OCI-LY7 (cell line): Measurements from ENCODE around the gene SFSWAP. TPM values are rescaled to one million over a fixed set of nuclear protein-coding genes. Genes with fewer than 3 reads are reported as not detected.

Experiments used
- BruUV-seq: library from RNA; stranded (reverse); fragments of 400-500 nt; replicated peaks from 2 replicates; lab custom pipeline; 2021; lab: Mats Ljungman, UMichigan
- CTCF ChIA-PET: fragments of 300-600 bp; sonication (Branson Sonifier 250); formaldehyde crosslinking; loops from one replicate; lab custom pipeline; 2022; ENCODE audit warnings: antibody characterized with exemption; ENCODE audit not compliant: unreplicated experiment; lab: Charles Lee
- POLR2A ChIA-PET: fragments of 300-600 bp; sonication (Branson Sonifier 250); formaldehyde crosslinking; loops from one replicate; lab custom pipeline; 2022; ENCODE audit warnings: antibody characterized with exemption; lab: Charles Lee
- DNase-seq: peaks from one replicate; pipeline ENCODE4 v3.0.0-alpha.2; 2015; ENCODE audit warnings: low spot score
- H2AFZ ChIP-seq: fragments of 200-600 bp; sonication (generic), shearing (Covaris generic); 2 replicates; pipeline ENCODE4 v1.6.1; 2014; ENCODE audit warnings: mild to moderate bottlenecking, antibody characterized with exemption, low read length, moderate library complexity
- H3K27ac ChIP-seq: fragments of 200-600 bp; sonication (generic); 2 replicates; pipeline ENCODE4 v1.5.1; 2014; ENCODE audit warnings: mixed run types, low read depth, mild to moderate bottlenecking, moderate library complexity, low read length, inconsistent platforms; ENCODE audit not compliant: poor library complexity, severe bottlenecking
- H3K36me3 ChIP-seq: fragments of 200-600 bp; sonication (generic); 2 replicates; pipeline ENCODE4 v1.6.1; 2014; ENCODE audit warnings: mild to moderate bottlenecking, antibody characterized with exemption, low read length, moderate library complexity, mixed read lengths; ENCODE audit not compliant: insufficient read depth
- H3K4me1 ChIP-seq: fragments of 200-600 bp; sonication (generic); 2 replicates; pipeline ENCODE4 v1.5.1; 2014; ENCODE audit warnings: mild to moderate bottlenecking, low read length; ENCODE audit not compliant: insufficient read depth, poor library complexity, severe bottlenecking
- H3K4me2 ChIP-seq: fragments of 200-600 bp; sonication (generic); 2 replicates; pipeline ENCODE4 v1.6.1; 2014; ENCODE audit warnings: mild to moderate bottlenecking, low read length
- H3K4me3 ChIP-seq: fragments of 200-600 bp; sonication (generic); 2 replicates; pipeline ENCODE4 v1.5.1; 2014; ENCODE audit warnings: mild to moderate bottlenecking, low read depth, low read length; ENCODE audit not compliant: poor library complexity, severe bottlenecking
- H3K79me2 ChIP-seq: fragments of 200-600 bp; sonication (generic); 2 replicates; pipeline ENCODE4 v1.6.1; 2016; ENCODE audit warnings: low read depth, mild to moderate bottlenecking, low read length, moderate library complexity, mixed read lengths; ENCODE audit not compliant: insufficient read depth
- H3K9me2 ChIP-seq: fragments of 200-600 bp; sonication (generic); 2 replicates; pipeline ENCODE4 v1.6.1; 2016; ENCODE audit warnings: mild to moderate bottlenecking, low read length, mixed read lengths; ENCODE audit not compliant: insufficient read depth
- H3K9me3 ChIP-seq: fragments of 200-600 bp; sonication (generic); 2 replicates; pipeline ENCODE4 v1.6.1; 2014; ENCODE audit warnings: mild to moderate bottlenecking, mixed run types, low read length, mixed read lengths
- H4K20me1 ChIP-seq: fragments of 200-600 bp; sonication (generic); 2 replicates; pipeline ENCODE4 v1.6.1; 2014; ENCODE audit warnings: mild to moderate bottlenecking, antibody characterized with exemption, low read length, moderate library complexity, mixed read lengths; ENCODE audit not compliant: insufficient read depth
- CTCF ChIP-seq: fragments of 200-600 bp; sonication (generic); conservative IDR thresholded peaks from 2 replicates; pipeline ENCODE4 v1.5.1; 2014; ENCODE audit warnings: mild to moderate bottlenecking, antibody characterized with exemption, low read length, moderate library complexity, mixed read lengths
- EZH2phosphoT487 ChIP-seq: fragments of 200-600 bp; sonication (generic); IDR thresholded peaks from 2 replicates; pipeline ENCODE4 v1.6.1; 2018; ENCODE audit warnings: low read depth, borderline replicate concordance, mild to moderate bottlenecking, mixed run types, antibody characterized with exemption, low read length, moderate library complexity, mixed read lengths
- intact Hi-C: fragments of 100-400 bp; cut with micrococcal nuclease; formaldehyde crosslinking; loops from one replicate; pipeline ENCODE4 v1.10.0; 2022; ENCODE audit not compliant: unreplicated experiment
- total RNA-seq, 2 experiments: library from RNA; depleted of rRNA in 1 of 2; stranded (reverse); fragments of >200 nt in 1 of 2; shearing (Covaris generic) in 1 of 2; gene quantifications; 2 replicates each; pipeline ENCODE4 v1.2.3, GENCODE V29; 2014 to 2022

The SFSWAP gene
- total RNA-seq, 2 experiments from 2014 or later = 54.0 to 87.1 TPM

GRCh38 chr12:131774576-131775391 lies 63.9 kb downstream of the SFSWAP start:
- POLR2A ChIA-PET = interaction anchor here (0.6 kb wide), 1 partner anchor 19 kb away, joined by 3 read pairs; no protein-coding TSS in a partner anchor

GRCh38 chr12:131775392-131776236 lies 64.7 kb downstream of the SFSWAP start:
- no peak for TF ChIP-seq CTCF
- no peak for TF ChIP-seq EZH2phosphoT487
- H3K27ac ChIP-seq = peak overlapping the region; percentile 94
- H3K4me1 ChIP-seq = peaks cover 52% of the 10 kb centered on the region
- no peaks in the 10 kb centered on the region for H3K9me3 ChIP-seq
- no peaks in the 10 kb centered on the region for H3K79me2 ChIP-seq
- no peaks in the 10 kb centered on the region for H4K20me1 ChIP-seq
- ChIA-PET CTCF (no interaction called here), POLR2A (interaction anchor here (0.6 kb wide), 4 partner anchors 9 to 149 kb away, joined by 3 read pairs; no protein-coding TSS in a partner anchor)
- H2AFZ ChIP-seq = no peak overlapping the region
- no TSS peak for BruUV-seq
- peaks cover 82% of the 10 kb centered on the region for H3K36me3 ChIP-seq
- no peak overlapping the region for H3K4me2 ChIP-seq
- H3K9me2 ChIP-seq = no peaks in the 10 kb centered on the region
- no peak for DNase-seq
- no peak overlapping the region for H3K4me3 ChIP-seq
- intact Hi-C loops = loop anchor here (10.0 kb wide), 1 partner anchor 901 kb away; the partner anchor contains the start of gene RAN

More at GRCh38 chr12:131774576-131775391, 63.9 kb downstream of the SFSWAP start:
- peak overlapping the region; percentile 57 for H3K4me3 ChIP-seq
- no peaks in the 10 kb centered on the region for H3K9me3 ChIP-seq
- intact Hi-C loops = loop anchor here (10.0 kb wide), 1 partner anchor 900 kb away; the partner anchor contains the start of gene RAN
- DNase-seq = no peak
- H3K27ac ChIP-seq = peak overlapping the region; percentile 94
- no TSS peak for BruUV-seq
- CTCF ChIA-PET = no interaction called here
- TF ChIP-seq CTCF (no peak), EZH2phosphoT487 (no peak)
- H3K4me2 ChIP-seq = peak overlapping the region; percentile 87
- peaks cover 82% of the 10 kb centered on the region for H3K36me3 ChIP-seq
- no peaks in the 10 kb centered on the region for H4K20me1 ChIP-seq
- no peaks in the 10 kb centered on the region for H3K9me2 ChIP-seq
- peaks cover 59% of the 10 kb centered on the region for H3K4me1 ChIP-seq
- peak overlapping the region; percentile 33; the same call in 1 of the 2 replicates for H2AFZ ChIP-seq
- H3K79me2 ChIP-seq = no peaks in the 10 kb centered on the region
